ENCODE data around the gene RIN3. TPM values are rescaled to one million over a fixed set of nuclear protein-coding genes. Genes with fewer than 3 reads are reported as not detected.

RIN3 gene
- total RNA-seq, 1 donor from 2014 or later, result 6.9 TPM

DNA sequence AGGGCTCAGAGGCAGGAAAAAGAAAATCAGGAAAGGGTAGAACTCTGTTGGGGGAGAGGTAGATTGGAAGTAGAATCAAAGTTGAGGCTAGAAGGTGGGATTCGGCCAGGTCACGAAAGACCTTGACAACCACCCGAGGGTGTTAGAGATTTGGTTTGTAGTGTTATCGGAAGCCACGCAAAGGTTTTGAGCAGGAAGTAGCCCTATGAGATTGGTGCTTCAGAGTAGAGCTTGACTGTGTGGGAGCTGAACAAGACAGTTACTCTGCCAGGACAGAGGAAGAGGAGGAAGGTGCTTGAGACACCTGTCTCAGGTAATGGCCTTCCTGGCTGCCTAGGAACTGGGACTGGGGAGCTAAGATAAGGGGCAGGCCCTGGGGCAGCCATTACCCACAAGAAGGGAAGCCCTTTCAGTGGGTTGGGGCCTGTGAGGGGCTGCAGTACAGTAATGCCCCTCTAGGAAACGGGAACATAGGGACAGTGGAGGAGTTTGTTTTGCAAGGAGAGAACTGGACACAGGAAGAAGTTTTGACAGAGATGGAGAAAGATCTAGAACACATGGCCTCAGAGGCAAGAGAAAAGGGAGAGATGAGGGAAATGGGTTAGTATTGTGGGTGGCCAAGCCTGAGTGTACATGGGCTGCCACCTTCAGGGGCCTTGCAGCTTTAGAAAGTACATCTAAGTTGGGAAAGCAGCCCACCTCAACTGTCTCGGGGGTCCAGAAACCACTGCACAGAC is 73.5 kb downstream of the RIN3 start:
- Mint-ChIP-seq H3K4me1 (ENCODE audit: low read depth) (no peaks in the 10 kb centered on the region), H3K36me3 (ENCODE audit: insufficient read depth) (no peaks in the 10 kb centered on the region), H3K27ac (no peak overlapping the region), H3K9me3 (ENCODE audit: low read depth) (peaks cover 2% of the 10 kb centered on the region), H3K27me3 (no peaks in the 10 kb centered on the region), H3K4me3 (ENCODE audit: low read depth) (no peak overlapping the region)
- DNase-seq (ENCODE audit: low spot score, unreplicated experiment), result no peak
- TF ChIP-seq, protein P1, sequence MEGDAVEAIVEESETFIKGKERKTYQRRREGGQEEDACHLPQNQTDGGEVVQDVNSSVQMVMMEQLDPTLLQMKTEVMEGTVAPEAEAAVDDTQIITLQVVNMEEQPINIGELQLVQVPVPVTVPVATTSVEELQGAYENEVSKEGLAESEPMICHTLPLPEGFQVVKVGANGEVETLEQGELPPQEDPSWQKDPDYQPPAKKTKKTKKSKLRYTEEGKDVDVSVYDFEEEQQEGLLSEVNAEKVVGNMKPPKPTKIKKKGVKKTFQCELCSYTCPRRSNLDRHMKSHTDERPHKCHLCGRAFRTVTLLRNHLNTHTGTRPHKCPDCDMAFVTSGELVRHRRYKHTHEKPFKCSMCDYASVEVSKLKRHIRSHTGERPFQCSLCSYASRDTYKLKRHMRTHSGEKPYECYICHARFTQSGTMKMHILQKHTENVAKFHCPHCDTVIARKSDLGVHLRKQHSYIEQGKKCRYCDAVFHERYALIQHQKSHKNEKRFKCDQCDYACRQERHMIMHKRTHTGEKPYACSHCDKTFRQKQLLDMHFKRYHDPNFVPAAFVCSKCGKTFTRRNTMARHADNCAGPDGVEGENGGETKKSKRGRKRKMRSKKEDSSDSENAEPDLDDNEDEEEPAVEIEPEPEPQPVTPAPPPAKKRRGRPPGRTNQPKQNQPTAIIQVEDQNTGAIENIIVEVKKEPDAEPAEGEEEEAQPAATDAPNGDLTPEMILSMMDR (IDR thresholded peaks at IDR 0.05; ENCODE audit: unreplicated experiment), result no peak

DNA sequence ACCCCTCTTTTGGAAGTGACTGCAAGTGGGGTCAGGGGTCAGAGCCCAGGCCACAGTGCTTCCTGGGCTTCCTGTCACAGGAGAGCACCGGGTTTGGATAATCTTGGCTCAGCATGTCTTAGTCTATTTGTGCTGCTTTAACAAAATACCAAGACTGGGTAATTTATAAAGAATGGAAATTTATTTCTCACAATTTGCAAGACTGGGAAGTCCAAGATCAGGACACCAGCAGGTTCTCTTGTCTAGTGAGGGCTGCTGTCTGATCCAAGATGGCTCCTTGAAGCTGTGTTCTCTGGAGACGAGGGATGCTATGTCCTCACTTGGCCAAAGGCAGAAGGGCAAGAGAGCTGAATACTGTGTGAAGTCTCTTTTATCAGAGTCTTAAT is 74.1 kb downstream of the RIN3 start:
- TF ChIP-seq, protein P1 (IDR thresholded peaks at IDR 0.05; ENCODE audit: unreplicated experiment), result no peak
- H3K36me3 Mint-ChIP-seq (ENCODE audit: insufficient read depth), result no peaks in the 10 kb centered on the region
- peaks cover 2% of the 10 kb centered on the region for H3K9me3 Mint-ChIP-seq (ENCODE audit: low read depth)
- H3K4me1 Mint-ChIP-seq (ENCODE audit: low read depth), result no peaks in the 10 kb centered on the region
- H3K27me3 Mint-ChIP-seq, result no peaks in the 10 kb centered on the region
- H3K4me3 Mint-ChIP-seq (ENCODE audit: low read depth), result no peak overlapping the region
- H3K27ac Mint-ChIP-seq, result no peak overlapping the region
- no peak for DNase-seq (ENCODE audit: low spot score, unreplicated experiment)

DNA sequence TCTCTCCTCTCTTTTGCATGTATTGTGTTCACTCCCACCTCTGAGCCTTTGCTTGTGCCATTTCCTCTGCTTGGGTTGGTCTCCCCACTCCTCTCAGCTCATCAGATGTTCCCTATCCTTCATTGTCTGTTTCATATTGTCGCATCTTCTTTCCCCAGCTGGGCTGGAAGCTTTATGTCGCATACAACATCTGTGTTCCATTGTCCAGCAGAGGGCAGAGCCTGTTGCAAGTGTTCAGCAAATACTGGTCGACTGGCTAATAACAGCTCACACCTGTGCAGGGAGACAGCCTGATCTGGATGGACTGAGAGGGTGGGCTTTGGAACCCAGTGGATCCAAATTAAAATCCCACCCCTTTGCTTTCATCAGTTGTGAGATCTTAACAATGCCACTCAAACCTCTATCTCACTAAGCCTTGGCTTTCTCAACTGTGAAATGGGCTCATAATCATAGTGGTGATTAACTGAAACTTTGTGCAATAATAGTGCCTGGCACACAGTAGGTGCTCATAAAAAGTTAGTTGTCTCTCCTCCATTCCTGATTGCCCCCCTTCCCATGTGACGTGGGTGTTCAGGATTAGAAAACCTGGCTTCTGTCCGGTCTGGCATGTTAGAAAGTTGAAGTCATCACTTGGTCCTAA is 75.8 kb downstream of the RIN3 start:
- TF ChIP-seq, protein P1 (IDR thresholded peaks at IDR 0.05; ENCODE audit: unreplicated experiment), result peak; percentile 53
- Mint-ChIP-seq H3K36me3 (ENCODE audit: insufficient read depth) (no peaks in the 10 kb centered on the region), H3K27ac (no peak overlapping the region), H3K27me3 (no peaks in the 10 kb centered on the region), H3K4me1 (ENCODE audit: low read depth) (no peaks in the 10 kb centered on the region), H3K9me3 (ENCODE audit: low read depth) (no peaks in the 10 kb centered on the region), H3K4me3 (ENCODE audit: low read depth) (no peak overlapping the region)
- no peak for DNase-seq (ENCODE audit: low spot score, unreplicated experiment)

DNA sequence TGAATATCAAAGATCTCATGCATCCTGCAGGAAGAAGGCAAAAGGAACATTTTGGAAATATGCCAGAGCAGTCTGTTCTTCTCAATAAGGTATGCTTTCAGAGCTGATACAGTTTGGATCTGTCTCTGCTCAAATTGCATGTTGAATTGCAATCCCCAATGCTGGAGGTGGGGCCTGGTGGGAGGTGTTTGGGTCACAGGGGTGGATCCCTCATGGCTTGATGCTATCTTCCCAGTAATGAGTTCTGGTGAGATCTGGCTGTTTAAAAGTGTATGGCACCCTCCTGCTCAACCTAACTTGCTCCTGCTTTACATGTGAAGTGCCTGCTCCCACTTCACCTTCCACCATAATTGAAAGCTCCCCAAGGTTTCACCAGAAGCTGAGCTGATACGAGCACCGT is 76.6 kb downstream of the RIN3 start:
- Mint-ChIP-seq H3K36me3 (ENCODE audit: insufficient read depth) (no peaks in the 10 kb centered on the region), H3K9me3 (ENCODE audit: low read depth) (no peaks in the 10 kb centered on the region), H3K27me3 (no peaks in the 10 kb centered on the region), H3K4me1 (ENCODE audit: low read depth) (no peaks in the 10 kb centered on the region), H3K4me3 (ENCODE audit: low read depth) (no peak overlapping the region), H3K27ac (no peak overlapping the region)
- TF ChIP-seq, protein P1 (IDR thresholded peaks at IDR 0.05; ENCODE audit: unreplicated experiment), result no peak
- DNase-seq (ENCODE audit: low spot score, unreplicated experiment), result no peak

DNA sequence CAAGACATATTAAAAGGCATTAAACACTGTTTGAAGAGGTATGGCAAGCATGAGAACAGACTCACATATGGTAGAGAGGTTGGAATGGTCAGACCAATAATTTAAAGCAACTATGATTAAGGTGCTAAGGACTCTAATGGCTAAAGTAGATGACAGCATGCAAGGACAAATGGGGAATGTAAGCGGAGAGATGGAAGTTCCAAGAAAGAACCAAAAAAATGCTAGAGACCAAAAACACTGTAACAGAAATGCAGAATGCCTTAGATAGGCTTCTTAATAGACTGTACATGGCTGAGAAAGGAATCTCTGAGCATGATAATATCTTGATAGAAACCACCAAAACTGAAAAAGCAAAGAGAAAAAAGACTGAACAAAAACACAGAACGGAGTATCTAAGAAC is 77.4 kb downstream of the RIN3 start:
- no peaks in the 10 kb centered on the region for H3K9me3 Mint-ChIP-seq (ENCODE audit: low read depth)
- H3K4me1 Mint-ChIP-seq (ENCODE audit: low read depth), result no peaks in the 10 kb centered on the region
- no peaks in the 10 kb centered on the region for H3K36me3 Mint-ChIP-seq (ENCODE audit: insufficient read depth)
- DNase-seq (ENCODE audit: low spot score, unreplicated experiment), result no peak
- H3K27ac Mint-ChIP-seq, result no peak overlapping the region
- H3K4me3 Mint-ChIP-seq (ENCODE audit: low read depth), result no peak overlapping the region
- TF ChIP-seq, protein P1 (IDR thresholded peaks at IDR 0.05; ENCODE audit: unreplicated experiment), result no peak
- no peaks in the 10 kb centered on the region for H3K27me3 Mint-ChIP-seq

Data from progenitor cell of endocrine pancreas (in vitro differentiated cells).